Tibial nerve (tissue), 4 donors: ENCODE measurements around the gene BCOR. TPM values are rescaled to one million over a fixed set of nuclear protein-coding genes. Genes with fewer than 3 reads are reported as not detected.

Experiments used
- DNase-seq, 2 donors: peaks; one replicate each; pipeline ENCODE4 v3.0.0-alpha.2; 2019; ENCODE audit warnings: low spot score in 2 of 2
- H3K27ac ChIP-seq, 4 donors: fragments of 200-600 bp; sonication (generic) in 3 of 4; one replicate each; pipeline ENCODE4 v1.5.1; 2017 to 2019; ENCODE audit warnings: mild to moderate bottlenecking in 1 of 4
- H3K27me3 ChIP-seq, 2 donors: fragments of 200-600 bp; sonication (generic) in 1 of 2; one replicate each; pipeline versions ENCODE4 v1.5.1 to v1.6.0; 2017 to 2019
- H3K36me3 ChIP-seq, 3 donors: fragments of 200-600 bp; sonication (generic); one replicate each; pipeline ENCODE4 v1.5.1; 2018 to 2019
- H3K4me1 ChIP-seq, 4 donors: fragments of 200-600 bp; sonication (generic) in 3 of 4; one replicate each; pipeline ENCODE4 v1.5.1; 2017 to 2019
- H3K4me3 ChIP-seq, 4 donors: fragments of 200-600 bp; sonication (generic) in 3 of 4; one replicate each; pipeline ENCODE4 v1.5.1; 2017 to 2019; ENCODE audit warnings: mild to moderate bottlenecking in 1 of 4, moderate library complexity in 1 of 4
- H3K9me3 ChIP-seq, 4 donors: fragments of 200-600 bp; sonication (generic) in 3 of 4; one replicate each; pipeline ENCODE4 v1.5.1; 2017 to 2019
- CTCF ChIP-seq, 5 experiments: fragments of 200-600 bp in 3 of 5; fragments of 450-650 bp in 2 of 5; sonication (generic) in 3 of 5; IDR thresholded peaks; one replicate each; pipeline ENCODE4 v1.5.1; 2016 to 2019; ENCODE audit warnings: antibody characterized with exemption in 5 of 5, mild to moderate bottlenecking in 3 of 5, moderate library complexity in 2 of 5
- EP300 ChIP-seq, 2 donors: sonication (generic); formaldehyde crosslinking; IDR thresholded peaks; one replicate each; pipeline ENCODE4 v1.6.1; 2017; ENCODE audit warnings: antibody characterized with exemption in 2 of 2, mild to moderate bottlenecking in 1 of 2
- POLR2A ChIP-seq, 2 donors: fragments of 450-650 bp; IDR thresholded peaks; one replicate each; pipeline ENCODE4 v1.6.1; 2017; ENCODE audit warnings: antibody characterized with exemption in 2 of 2, mild to moderate bottlenecking in 2 of 2, moderate library complexity in 2 of 2
- WGBS, 2 donors: methylation state at CpG; one replicate each; pipeline ENCODE4 v1.1.5; 2018; 5-methylcytosine and 5-hydroxymethylcytosine counted together
- total RNA-seq, 4 donors: library from RNA; depleted of rRNA; stranded (reverse); fragments of >200 nt; gene quantifications; one replicate each; pipeline ENCODE4 v1.1.0, GENCODE V29; 2016

Gene BCOR
- total RNA-seq, 4 donors from 2014 or later, result 16.2 to 34.7 (median 23.7) TPM

DNA sequence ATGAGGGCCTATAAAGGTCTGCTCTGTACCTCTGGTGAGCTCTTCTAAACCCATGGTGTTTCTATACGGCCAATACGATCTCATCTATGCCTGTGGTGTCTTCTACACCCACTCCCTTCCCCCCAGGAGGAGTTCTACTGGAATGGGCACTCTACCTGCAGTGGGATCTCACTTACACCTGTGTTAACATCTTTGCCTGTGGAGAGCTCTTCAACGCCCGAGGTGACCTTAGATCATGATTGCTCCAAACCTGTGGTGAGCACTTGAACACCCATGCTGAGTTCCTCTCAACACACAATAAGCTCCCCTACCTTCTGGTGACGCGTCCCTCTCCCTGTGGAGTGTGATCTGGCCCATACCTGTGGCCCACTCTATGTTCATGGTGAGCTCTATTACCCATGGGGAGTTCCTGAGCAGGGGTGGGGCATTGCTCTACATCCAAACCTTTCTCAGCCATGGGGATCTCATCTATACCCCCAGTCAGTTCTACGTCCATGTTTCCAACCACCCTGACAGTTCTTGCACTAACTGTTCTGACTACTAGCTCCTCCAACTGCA lies 48.6 kb downstream of the BCOR start:
- no peaks in the 10 kb centered on the region for H3K4me1 ChIP-seq
- peaks cover 0 to 35% (median 6%) of the 10 kb centered on the region in 4 donors for H3K9me3 ChIP-seq
- H3K27me3 ChIP-seq, result no peaks in the 10 kb centered on the region
- no peak for TF ChIP-seq POLR2A (IDR thresholded peaks at IDR 0.05)
- no peak for TF ChIP-seq EP300 (IDR thresholded peaks at IDR 0.05)
- no peak for TF ChIP-seq CTCF (IDR thresholded peaks at IDR 0.05)
- DNase-seq, result no peak
- 89 to 100% methylated on average over 7 of the region's 7 CpGs for WGBS, 2 donors
- H3K27ac ChIP-seq, result no peak overlapping the region
- peaks cover 0 to 67% (median 18%) of the 10 kb centered on the region in 3 donors for H3K36me3 ChIP-seq
- H3K4me3 ChIP-seq, result no peak overlapping the region

GRCh38 chrX:40047485-40047884 lies 50.3 kb downstream of the BCOR start:
- Histone ChIP-seq H3K4me3 (no peak overlapping the region), H3K27ac (no peak overlapping the region), H3K27me3 (no peaks in the 10 kb centered on the region), H3K36me3 (peaks cover 0 to 50% (median 18%) of the 10 kb centered on the region in 3 donors), H3K4me1 (no peaks in the 10 kb centered on the region), H3K9me3 (peaks cover 0 to 38% (median 6%) of the 10 kb centered on the region in 4 donors)
- no peak for DNase-seq
- no peak for TF ChIP-seq EP300 (IDR thresholded peaks at IDR 0.05)

DNA sequence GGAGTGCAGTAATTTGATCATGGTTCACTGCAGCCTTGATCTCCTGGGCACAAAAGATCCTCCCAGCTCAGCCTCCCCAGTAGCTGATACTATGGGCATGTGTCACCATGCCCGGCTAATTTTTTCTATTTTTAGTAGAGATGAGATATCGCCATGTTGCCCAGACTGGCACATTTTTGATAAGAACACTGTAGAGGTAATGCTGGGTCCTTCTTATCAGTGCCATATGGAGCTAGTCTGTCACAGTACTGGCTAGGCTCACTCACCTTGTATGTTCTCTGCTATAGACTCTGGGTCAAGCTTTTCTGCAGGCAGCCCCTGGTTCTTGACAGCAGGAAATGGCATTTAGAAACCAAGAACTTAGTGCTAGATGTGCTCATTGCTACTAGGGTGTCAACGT lies 53.9 kb downstream of the BCOR start:
- Histone ChIP-seq H3K9me3 (peaks cover 0 to 5% (median 0%) of the 10 kb centered on the region in 4 donors), H3K36me3 (peaks cover 0 to 14% (median 0%) of the 10 kb centered on the region in 3 donors), H3K4me1 (no peaks in the 10 kb centered on the region), H3K27me3 (no peaks in the 10 kb centered on the region), H3K27ac (no peak overlapping the region), H3K4me3 (no peak overlapping the region)
- WGBS, 2 donors, result 81 to 83% methylated on average over 3 of the region's 3 CpGs
- no peak for DNase-seq
- TF ChIP-seq CTCF (IDR thresholded peaks at IDR 0.05) (no peak), EP300 (IDR thresholded peaks at IDR 0.05) (no peak), POLR2A (IDR thresholded peaks at IDR 0.05) (no peak)

GRCh38 chrX:40041915-40042314 lies 55.8 kb downstream of the BCOR start:
- Histone ChIP-seq H3K27me3 (no peaks in the 10 kb centered on the region), H3K36me3 (no peaks in the 10 kb centered on the region), H3K9me3 (peaks cover 0 to 3% (median 0%) of the 10 kb centered on the region in 4 donors), H3K27ac (no peak overlapping the region), H3K4me3 (no peak overlapping the region), H3K4me1 (no peaks in the 10 kb centered on the region)
- no peak for DNase-seq
- TF ChIP-seq POLR2A (IDR thresholded peaks at IDR 0.05) (no peak), CTCF (IDR thresholded peaks at IDR 0.05) (no peak), EP300 (IDR thresholded peaks at IDR 0.05) (no peak)
- 60 to 83% methylated on average over 1 to 6 of the region's 6 CpGs for WGBS, 2 donors

DNA sequence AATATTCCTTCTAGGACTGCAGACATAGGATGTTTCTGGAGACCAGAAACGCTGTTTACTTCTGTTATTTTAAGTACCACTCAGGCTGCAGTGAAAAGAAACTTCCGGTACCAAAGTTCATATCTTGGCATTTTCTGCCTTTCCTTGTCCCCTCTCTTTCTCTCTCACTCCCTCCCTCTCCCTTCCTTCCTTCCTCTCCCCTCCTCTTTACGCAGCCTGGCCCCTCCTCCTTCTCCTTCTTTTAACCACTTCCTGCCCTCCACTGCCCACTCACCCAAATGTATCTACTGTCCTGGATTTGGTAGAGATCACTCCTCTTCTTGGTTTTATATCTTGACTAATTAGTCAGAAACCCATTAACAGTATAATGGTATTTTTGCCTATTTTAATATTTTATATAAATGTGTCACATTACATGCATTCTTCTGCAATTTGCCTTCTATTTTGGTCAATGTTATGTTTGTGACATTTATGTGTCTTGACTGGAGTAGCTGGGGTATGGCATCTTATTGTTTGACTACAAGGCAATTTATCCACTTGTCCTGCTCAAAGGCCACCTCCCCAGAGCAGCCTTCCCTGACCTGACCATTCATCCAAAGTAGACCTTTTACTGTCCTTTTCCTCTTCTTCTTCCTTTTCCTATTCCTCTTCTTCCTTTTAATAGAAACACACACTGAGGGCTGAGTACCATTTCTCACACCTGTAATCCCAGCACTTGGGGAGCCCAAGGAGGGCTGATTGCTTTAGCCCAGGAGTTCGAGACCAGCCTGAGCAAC lies 56.9 kb downstream of the BCOR start:
- DNase-seq, result no peak
- Histone ChIP-seq H3K9me3 (peaks cover 0 to 3% (median 0%) of the 10 kb centered on the region in 4 donors), H3K36me3 (no peaks in the 10 kb centered on the region), H3K4me1 (no peaks in the 10 kb centered on the region), H3K27me3 (no peaks in the 10 kb centered on the region), H3K27ac (no peak overlapping the region), H3K4me3 (no peak overlapping the region)
- 27 to 39% methylated on average over 4 of the region's 4 CpGs for WGBS, 2 donors
- TF ChIP-seq POLR2A (IDR thresholded peaks at IDR 0.05) (no peak), EP300 (IDR thresholded peaks at IDR 0.05) (no peak)

DNA sequence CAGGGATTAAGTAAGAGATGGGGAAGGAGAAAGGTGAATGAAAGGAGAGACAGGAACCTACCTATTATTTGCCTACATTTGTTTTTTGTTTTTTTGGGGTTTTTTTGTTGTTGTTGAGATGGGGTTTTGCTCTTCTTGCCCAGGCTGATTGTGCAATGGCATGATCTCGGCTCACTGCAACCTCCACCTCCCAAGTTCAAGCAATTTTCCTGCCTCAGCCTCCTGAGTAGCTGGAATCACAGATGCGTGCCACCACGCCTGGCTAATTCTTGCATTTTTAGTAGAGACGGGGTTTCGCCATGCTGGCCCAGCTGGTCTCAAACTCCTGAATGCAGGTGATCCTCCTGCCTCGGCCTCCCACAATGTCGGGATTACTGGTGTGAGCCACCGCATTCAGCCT lies 57.9 kb downstream of the BCOR start:
- WGBS, 2 donors, result 91 to 93% methylated on average over 5 to 8 of the region's 8 CpGs
- Histone ChIP-seq H3K36me3 (no peaks in the 10 kb centered on the region), H3K4me3 (no peak overlapping the region), H3K27ac (no peak overlapping the region), H3K9me3 (peaks cover 0 to 3% (median 0%) of the 10 kb centered on the region in 4 donors), H3K27me3 (no peaks in the 10 kb centered on the region), H3K4me1 (no peaks in the 10 kb centered on the region)
- no peak for DNase-seq
- no peak for TF ChIP-seq POLR2A (IDR thresholded peaks at IDR 0.05)
- no peak for TF ChIP-seq CTCF (IDR thresholded peaks at IDR 0.05)
- no peak for TF ChIP-seq EP300 (IDR thresholded peaks at IDR 0.05)
